ENCODE measurements around the gene CGB1. TPM values are rescaled to one million over a fixed set of nuclear protein-coding genes. Genes with fewer than 3 reads are reported as not detected.
A peak's percentile ranks its signal among the peaks of the same experiment; 100 is the strongest.

The CGB1 gene
- total and polyA plus RNA-seq, 9 of the 15 experiments (the other 6 are each of a cell fraction or from before 2014, with no cell fraction given) = not detected

DNA sequence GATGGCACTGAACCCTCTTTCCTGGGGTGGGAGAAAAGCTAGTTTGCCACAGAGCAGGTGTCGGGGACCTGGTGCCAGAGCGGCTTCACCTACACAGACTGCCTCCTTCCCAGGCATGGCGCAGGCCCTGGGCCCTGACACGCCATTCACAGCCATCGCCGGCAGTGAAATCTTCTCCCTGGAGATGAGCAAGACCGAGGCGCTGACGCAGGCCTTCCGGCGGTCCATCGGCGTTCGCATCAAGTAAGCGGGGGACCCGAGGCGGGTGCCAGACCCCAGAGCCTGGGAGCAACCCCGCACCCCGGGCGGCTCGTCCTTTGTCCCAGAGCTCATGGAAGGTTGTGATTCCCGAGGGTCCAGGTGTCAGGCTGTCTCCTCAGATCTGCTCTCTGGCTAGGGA lies 29.8 kb downstream of the CGB1 start:
- no peak overlapping the region for H3K9ac ChIP-seq (ENCODE audit: insufficient read depth in 1 of 2, low read depth in 2 of 2, low read length in 2 of 2)
- ChIA-PET POLR2A (interaction anchor here (1.3 kb wide), 2 partner anchors 9 to 13 kb away, joined by 4 to 5 read pairs; partner anchors contain the start of genes GYS1 and RUVBL2), CTCF (ENCODE audit: low intra/inter-chr PET ratio) (no interaction called here)
- no peaks in the 10 kb centered on the region for H3K79me2 ChIP-seq (ENCODE audit: control insufficient read depth, insufficient read depth, low read length)
- no peak overlapping the region for H3K27ac ChIP-seq (ENCODE audit: extremely low read depth, low read depth, low read length)
- 98% methylated on average over 21 of the region's 22 CpGs for WGBS (ENCODE audit: insufficient coverage, low coverage, missing lambda C conversion rate)
- BruUV-seq (replicated peaks) = no TSS peak
- in situ Hi-C loops (cut with MboI) (no loop called here), intact Hi-C loops (cut with micrococcal nuclease) (no loop called here)
- H3K4me1 ChIP-seq (replicated peaks in 1 of 2; ENCODE audit: control insufficient read depth in 2 of 2, insufficient read depth in 2 of 2, low read length in 2 of 2) = peaks cover 0 to 6% of the 10 kb centered on the region in 2 experiments; a peak in 1 of 5 replicates
- no peaks in the 10 kb centered on the region for H3K27me3 ChIP-seq (ENCODE audit: control insufficient read depth in 2 of 2, insufficient read depth in 2 of 2, low read length in 2 of 2)
- FAIRE-seq (no peak), DNase-seq (ENCODE audit: extremely low read depth in 1 of 4, low spot score in 3 of 4) (no peak), ATAC-seq (no peak)
- no peak overlapping the region for H2AFZ ChIP-seq (ENCODE audit: low read depth, low read length)
- H3K36me3 ChIP-seq (ENCODE audit: control insufficient read depth, insufficient read depth, low read length) = peaks cover 85% of the 10 kb centered on the region
- H3K9me1 ChIP-seq (ENCODE audit: control insufficient read depth, insufficient read depth, low read length) = peaks cover 4% of the 10 kb centered on the region
- H3K4me3 ChIP-seq = no peak overlapping the region
- H3K4me2 ChIP-seq (ENCODE audit: insufficient read depth, low read length) = no peak overlapping the region
- H3K9me3 ChIP-seq (replicated peaks; ENCODE audit: control insufficient read depth, insufficient read depth, low read depth, low read length) = no peaks in the 10 kb centered on the region
- H4K20me1 ChIP-seq (replicated peaks; ENCODE audit: control insufficient read depth, insufficient read depth, low read length) = no peaks in the 10 kb centered on the region
- TF ChIP-seq ATF7 (IDR thresholded peaks at IDR 0.05) = no peak
- TF ChIP-seq, protein P1, sequence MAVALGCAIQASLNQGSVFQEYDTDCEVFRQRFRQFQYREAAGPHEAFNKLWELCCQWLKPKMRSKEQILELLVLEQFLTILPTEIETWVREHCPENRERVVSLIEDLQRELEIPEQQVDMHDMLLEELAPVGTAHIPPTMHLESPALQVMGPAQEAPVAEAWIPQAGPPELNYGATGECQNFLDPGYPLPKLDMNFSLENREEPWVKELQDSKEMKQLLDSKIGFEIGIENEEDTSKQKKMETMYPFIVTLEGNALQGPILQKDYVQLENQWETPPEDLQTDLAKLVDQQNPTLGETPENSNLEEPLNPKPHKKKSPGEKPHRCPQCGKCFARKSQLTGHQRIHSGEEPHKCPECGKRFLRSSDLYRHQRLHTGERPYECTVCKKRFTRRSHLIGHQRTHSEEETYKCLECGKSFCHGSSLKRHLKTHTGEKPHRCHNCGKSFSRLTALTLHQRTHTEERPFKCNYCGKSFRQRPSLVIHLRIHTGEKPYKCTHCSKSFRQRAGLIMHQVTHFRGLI (CRISPR knock-in tag; IDR thresholded peaks at IDR 0.05) = no peak
- TF ChIP-seq STAG1 (CRISPR knock-in tag; IDR thresholded peaks at IDR 0.05; ENCODE audit: borderline replicate concordance) = no peak
- TF ChIP-seq, protein P2, sequence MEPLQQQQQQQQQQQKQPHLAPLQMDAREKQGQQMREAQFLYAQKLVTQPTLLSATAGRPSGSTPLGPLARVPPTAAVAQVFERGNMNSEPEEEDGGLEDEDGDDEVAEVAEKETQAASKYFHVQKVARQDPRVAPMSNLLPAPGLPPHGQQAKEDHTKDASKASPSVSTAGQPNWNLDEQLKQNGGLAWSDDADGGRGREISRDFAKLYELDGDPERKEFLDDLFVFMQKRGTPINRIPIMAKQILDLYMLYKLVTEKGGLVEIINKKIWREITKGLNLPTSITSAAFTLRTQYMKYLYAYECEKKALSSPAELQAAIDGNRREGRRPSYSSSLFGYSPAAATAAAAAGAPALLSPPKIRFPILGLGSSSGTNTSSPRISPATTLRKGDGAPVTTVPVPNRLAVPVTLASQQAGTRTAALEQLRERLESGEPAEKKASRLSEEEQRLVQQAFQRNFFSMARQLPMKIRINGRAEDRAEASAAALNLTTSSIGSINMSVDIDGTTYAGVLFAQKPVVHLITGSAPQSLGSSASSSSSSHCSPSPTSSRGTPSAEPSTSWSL (CRISPR knock-in tag; IDR thresholded peaks at IDR 0.05; ENCODE audit: borderline replicate concordance) = no peak
- TF ChIP-seq ETV6 (IDR thresholded peaks at IDR 0.05; ENCODE audit: borderline replicate concordance in 1 of 2, low read depth in 2 of 2, low read length in 1 of 2) = no peak
- TF ChIP-seq ETV6 (CRISPR knock-in tag; IDR thresholded peaks at IDR 0.05; ENCODE audit: borderline replicate concordance) = no peak
- TF ChIP-seq, protein P3, sequence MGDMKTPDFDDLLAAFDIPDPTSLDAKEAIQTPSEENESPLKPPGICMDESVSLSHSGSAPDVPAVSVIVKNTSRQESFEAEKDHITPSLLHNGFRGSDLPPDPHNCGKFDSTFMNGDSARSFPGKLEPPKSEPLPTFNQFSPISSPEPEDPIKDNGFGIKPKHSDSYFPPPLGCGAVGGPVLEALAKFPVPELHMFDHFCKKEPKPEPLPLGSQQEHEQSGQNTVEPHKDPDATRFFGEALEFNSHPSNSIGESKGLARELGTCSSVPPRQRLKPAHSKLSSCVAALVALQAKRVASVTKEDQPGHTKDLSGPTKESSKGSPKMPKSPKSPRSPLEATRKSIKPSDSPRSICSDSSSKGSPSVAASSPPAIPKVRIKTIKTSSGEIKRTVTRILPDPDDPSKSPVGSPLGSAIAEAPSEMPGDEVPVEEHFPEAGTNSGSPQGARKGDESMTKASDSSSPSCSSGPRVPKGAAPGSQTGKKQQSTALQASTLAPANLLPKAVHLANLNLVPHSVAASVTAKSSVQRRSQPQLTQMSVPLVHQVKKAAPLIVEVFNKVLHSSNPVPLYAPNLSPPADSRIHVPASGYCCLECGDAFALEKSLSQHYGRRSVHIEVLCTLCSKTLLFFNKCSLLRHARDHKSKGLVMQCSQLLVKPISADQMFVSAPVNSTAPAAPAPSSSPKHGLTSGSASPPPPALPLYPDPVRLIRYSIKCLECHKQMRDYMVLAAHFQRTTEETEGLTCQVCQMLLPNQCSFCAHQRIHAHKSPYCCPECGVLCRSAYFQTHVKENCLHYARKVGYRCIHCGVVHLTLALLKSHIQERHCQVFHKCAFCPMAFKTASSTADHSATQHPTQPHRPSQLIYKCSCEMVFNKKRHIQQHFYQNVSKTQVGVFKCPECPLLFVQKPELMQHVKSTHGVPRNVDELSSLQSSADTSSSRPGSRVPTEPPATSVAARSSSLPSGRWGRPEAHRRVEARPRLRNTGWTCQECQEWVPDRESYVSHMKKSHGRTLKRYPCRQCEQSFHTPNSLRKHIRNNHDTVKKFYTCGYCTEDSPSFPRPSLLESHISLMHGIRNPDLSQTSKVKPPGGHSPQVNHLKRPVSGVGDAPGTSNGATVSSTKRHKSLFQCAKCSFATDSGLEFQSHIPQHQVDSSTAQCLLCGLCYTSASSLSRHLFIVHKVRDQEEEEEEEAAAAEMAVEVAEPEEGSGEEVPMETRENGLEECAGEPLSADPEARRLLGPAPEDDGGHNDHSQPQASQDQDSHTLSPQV (IDR thresholded peaks at IDR 0.05) = no peak
- TF ChIP-seq ZNF274 (IDR thresholded peaks at IDR 0.05; ENCODE audit: borderline replicate concordance, low read depth, low read length) = no peak
- TF ChIP-seq RBFOX2 (IDR thresholded peaks at IDR 0.05; ENCODE audit: low read depth, low read length) = peak; percentile 45
- TF ChIP-seq MCM5 (IDR thresholded peaks at IDR 0.05; ENCODE audit: low read depth) = no peak
- no peak for TF ChIP-seq ZNF830 (CRISPR knock-in tag; IDR thresholded peaks at IDR 0.05)
- TF ChIP-seq GTF2F1 (IDR thresholded peaks at IDR 0.05; ENCODE audit: low read depth, low read length) = no peak
- peak; percentile 29; the same call in 1 of the 2 replicates for TF ChIP-seq POLR2G (IDR thresholded peaks at IDR 0.05; ENCODE audit: low read depth, low read length)

All from K562 (cell line).